ENCODE results near the gene TBC1D7.
"Not testable (repeated sequence)": the region's sequence is repeated elsewhere in the genome, so short reads cannot be mapped to it uniquely, and the experiment has no call there.

TBC1D7 gene

DNA sequence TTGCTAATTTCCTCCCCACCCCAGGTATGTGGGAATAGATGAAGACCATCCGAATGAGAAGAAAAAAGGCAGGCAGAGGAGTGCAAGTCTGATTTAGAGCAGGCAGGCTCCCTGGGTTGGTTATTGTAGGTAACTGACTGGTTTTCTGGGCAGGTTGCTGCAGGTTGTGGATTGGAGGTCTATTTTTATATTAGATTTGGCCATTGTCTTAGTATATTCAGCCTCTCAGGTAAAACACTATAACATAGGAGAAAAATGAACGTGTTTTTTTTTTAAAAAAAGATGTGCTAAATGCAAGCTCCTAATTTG, 492 bp upstream of the TBC1D7 start:
- Histone ChIP-seq H3K4me1 (peaks cover 55% of the 10 kb centered on the region), H3K4me2 (peak overlapping the region; percentile 93), H3K36me3 (peaks cover 23% of the 10 kb centered on the region), H3K27ac (peak overlapping the region; percentile 88), H4K20me1 (no peaks in the 10 kb centered on the region), H3K4me3 (peak overlapping the region; percentile 85), H3K9ac (peak overlapping the region; percentile 88), H3K9me3 (no peaks in the 10 kb centered on the region), H3K27me3 (no peaks in the 10 kb centered on the region)
- TF ChIP-seq Cebpa-rat (IDR thresholded peaks at IDR 0.05), result no peak

DNA sequence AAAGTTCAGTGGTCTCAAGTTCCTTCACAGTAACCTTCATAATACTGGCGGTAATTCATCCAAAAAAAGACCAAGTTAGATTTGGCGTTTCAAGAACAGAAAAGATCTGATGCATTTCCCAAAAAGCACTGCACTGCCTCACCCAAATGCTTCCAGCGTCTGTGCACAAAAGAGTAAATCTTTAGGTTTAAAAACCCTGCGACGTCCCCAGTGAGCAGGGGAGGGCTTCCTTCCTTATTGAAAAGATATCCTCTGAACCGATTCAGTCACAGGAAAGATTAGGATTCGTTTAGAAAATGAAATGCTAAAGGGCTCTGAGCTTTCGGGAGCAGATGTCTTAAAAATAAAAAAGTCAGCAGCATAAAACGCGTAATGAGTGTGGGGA, 654 bp downstream of the TBC1D7 start:
- Histone ChIP-seq H3K27me3 (no peaks in the 10 kb centered on the region), H3K27ac (peak overlapping the region; percentile 88), H3K4me3 (peak overlapping the region; percentile 85), H3K9ac (peak overlapping the region; percentile 88), H4K20me1 (no peaks in the 10 kb centered on the region), H3K36me3 (peaks cover 34% of the 10 kb centered on the region), H3K4me2 (peak overlapping the region; percentile 93), H3K4me1 (peaks cover 56% of the 10 kb centered on the region), H3K9me3 (no peaks in the 10 kb centered on the region)
- TF ChIP-seq Cebpa-rat (IDR thresholded peaks at IDR 0.05), result no peak

DNA sequence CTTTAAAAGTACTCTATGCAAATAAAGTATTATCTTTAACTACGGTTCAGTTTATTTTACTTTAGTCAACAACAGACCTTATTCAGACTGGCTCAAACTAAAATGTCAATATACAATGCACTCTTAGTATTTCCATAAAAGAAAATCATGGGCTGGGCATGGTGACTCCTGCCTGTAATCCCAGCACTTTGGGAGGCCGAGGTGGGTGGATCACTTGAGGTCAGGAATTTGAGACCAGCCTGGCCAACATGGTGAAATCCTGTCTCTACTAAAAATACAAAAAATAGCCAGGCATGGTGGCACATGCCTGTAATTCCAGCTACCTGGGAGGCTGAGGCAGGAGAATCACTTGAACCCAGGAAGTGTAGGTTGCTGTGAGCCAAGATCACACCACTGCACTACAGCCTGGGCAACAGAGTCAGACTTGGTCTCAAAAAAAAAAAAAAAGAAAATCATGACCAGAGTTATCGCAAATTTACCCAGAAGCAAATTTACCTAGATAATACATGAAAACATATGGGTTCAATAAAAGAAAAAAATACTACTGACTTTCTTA, 2.2 kb downstream of the TBC1D7 start:
- Histone ChIP-seq H3K27ac (peak overlapping the region; percentile 28; the same call in 1 of the 2 replicates), H3K4me3 (peak overlapping the region; percentile 85), H3K36me3 (peaks cover 50% of the 10 kb centered on the region), H3K4me1 (peaks cover 56% of the 10 kb centered on the region), H3K4me2 (peak overlapping the region; percentile 93), H3K9ac (peak overlapping the region; percentile 88)
- not testable (repeated sequence) for H3K9me3 ChIP-seq, H4K20me1 ChIP-seq, H3K27me3 ChIP-seq

DNA sequence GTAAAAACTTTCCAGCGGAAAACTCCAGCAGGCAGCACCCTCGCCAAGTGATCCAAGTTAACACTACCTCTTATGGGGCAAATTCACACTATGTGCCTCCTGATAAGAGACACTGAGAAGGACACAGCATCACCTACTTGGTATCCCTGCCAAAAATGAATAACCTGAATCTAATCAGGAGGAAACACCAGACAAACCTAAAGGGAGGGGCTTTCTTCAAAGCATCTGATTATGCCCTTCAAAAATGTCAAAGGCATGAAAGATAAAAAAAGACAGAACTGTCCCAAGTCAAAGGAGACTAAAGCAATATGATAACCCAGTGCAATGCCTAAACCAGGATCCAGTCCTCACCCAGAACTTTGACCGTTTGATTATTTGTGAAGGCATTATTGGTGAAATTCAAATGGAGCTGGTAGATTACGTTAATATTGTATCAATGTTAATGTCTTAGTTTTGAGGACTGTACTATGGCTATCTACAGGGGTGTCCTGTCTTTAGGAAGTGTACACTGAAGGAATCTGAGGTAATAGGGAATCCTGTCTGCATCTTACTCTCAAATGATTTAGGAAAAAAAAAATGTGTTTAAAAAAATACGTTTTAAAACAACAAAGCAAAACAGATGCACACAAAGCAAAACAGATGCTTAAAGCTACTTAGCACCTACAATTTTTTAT, 8.3 kb downstream of the TBC1D7 start:
- Histone ChIP-seq H3K4me1 (peaks cover 12% of the 10 kb centered on the region; the same call in 1 of the 2 replicates), H3K9me3 (no peaks in the 10 kb centered on the region), H3K4me2 (no peak overlapping the region), H4K20me1 (no peaks in the 10 kb centered on the region; the same call in 1 of the 2 replicates), H3K27ac (no peak overlapping the region), H3K4me3 (no peak overlapping the region), H3K36me3 (peaks cover 97% of the 10 kb centered on the region), H3K27me3 (no peaks in the 10 kb centered on the region), H3K9ac (no peak overlapping the region)
- TF ChIP-seq Cebpa-rat (IDR thresholded peaks at IDR 0.05), result no peak

DNA sequence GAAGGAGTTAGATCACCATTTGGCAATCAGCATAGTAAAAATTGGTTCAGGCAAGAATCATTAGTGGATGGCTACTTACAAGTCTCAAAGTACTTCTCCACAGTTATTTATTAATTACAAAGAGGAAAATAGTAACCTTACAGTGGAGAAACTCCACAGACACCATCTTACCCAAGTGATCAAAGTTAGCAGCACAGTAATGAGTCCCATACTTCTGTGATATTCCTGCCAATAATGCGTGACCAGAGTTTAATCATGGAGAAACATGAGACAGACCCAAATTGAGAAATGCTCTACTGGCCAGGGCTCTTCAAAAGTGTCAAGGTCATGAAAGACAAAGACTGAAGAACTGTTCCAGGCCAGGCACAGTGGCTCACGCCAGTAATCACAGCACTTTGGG, 9.5 kb downstream of the TBC1D7 start:
- peaks cover 97% of the 10 kb centered on the region for H3K36me3 ChIP-seq
- no peak overlapping the region for H3K4me3 ChIP-seq
- no peaks in the 10 kb centered on the region; the same call in 1 of the 2 replicates for H4K20me1 ChIP-seq
- H3K4me2 ChIP-seq, result no peak overlapping the region
- no peaks in the 10 kb centered on the region for H3K27me3 ChIP-seq
- no peaks in the 10 kb centered on the region for H3K9me3 ChIP-seq
- no peak overlapping the region for H3K9ac ChIP-seq
- H3K4me1 ChIP-seq, result peaks cover under 1% of the 10 kb centered on the region; the same call in 1 of the 2 replicates
- TF ChIP-seq Cebpa-rat (IDR thresholded peaks at IDR 0.05), result no peak
- no peak overlapping the region for H3K27ac ChIP-seq

DNA sequence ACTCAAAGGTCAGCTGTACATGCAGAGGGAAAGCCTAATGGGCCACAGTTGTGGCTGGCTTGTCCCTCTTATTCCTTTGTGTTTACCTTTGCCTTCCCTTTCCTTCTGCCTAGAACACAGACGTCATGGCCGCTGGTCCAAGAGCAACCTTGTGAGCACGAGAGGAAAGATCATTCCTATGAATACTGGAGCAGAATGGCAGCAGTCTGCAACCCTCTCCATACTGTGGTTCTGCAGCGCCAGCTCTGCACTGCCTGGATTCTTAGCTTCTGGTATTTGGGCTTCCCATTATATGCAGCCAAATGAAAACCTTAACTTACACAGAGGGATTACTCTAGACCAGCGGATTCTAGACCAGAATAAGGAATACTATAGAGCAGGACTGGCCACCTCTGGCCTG, 12.4 kb downstream of the TBC1D7 start:
- Histone ChIP-seq H3K4me3 (no peak overlapping the region), H3K4me2 (no peak overlapping the region), H3K4me1 (no peaks in the 10 kb centered on the region), H3K9ac (no peak overlapping the region), H4K20me1 (no peaks in the 10 kb centered on the region; the same call in 1 of the 2 replicates), H3K36me3 (peaks cover 96% of the 10 kb centered on the region), H3K27ac (no peak overlapping the region), H3K9me3 (no peaks in the 10 kb centered on the region), H3K27me3 (no peaks in the 10 kb centered on the region)
- no peak for TF ChIP-seq Cebpa-rat (IDR thresholded peaks at IDR 0.05)

DNA sequence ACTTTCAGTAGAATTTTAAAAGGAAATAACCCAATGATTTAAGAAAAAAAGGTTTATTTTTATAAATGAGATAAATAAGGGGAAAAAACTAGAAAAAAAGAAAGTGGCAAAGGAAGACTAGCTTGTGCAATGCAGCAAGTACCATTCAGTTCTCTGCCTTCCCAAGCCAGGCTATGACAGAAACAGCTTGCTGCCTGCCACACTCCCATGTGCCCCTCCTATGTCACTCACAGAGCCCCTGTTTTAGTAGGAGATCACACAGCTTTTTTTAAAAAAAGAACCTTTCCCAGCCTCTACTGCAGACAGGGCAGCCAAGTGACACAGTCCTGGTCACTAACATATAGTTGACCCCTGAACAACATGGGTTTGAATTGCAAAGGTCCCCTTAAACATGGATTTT, 13.5 kb downstream of the TBC1D7 start:
- Histone ChIP-seq H3K9ac (no peak overlapping the region), H3K36me3 (peaks cover 94% of the 10 kb centered on the region), H3K27me3 (no peaks in the 10 kb centered on the region), H3K4me3 (no peak overlapping the region), H3K27ac (no peak overlapping the region), H3K4me2 (no peak overlapping the region), H3K4me1 (no peaks in the 10 kb centered on the region), H4K20me1 (no peaks in the 10 kb centered on the region; the same call in 1 of the 2 replicates), H3K9me3 (no peaks in the 10 kb centered on the region)
- no peak for TF ChIP-seq Cebpa-rat (IDR thresholded peaks at IDR 0.05)

DNA sequence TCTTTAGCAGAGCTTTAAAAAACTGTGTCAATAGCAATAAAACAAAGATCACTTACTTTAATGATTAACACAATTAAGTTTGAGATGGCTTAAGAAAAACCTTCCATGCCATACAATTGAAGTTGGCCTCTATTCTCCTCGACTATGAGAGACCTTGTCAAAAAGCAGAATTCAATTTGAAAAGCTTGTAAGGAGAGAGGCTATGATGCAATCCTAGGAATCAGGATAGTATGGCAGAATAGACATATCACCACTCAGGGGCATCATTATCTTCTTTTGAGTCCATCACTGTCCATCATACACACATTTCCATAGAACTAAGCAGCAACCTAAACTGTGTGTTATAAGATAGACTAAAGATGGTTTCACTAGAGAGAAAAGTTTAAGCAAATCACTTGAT, 17.2 kb downstream of the TBC1D7 start:
- no peak; the same call in 1 of the 2 replicates for TF ChIP-seq Cebpa-rat (IDR thresholded peaks at IDR 0.05)
- H3K4me2 ChIP-seq, result no peak overlapping the region
- no peaks in the 10 kb centered on the region for H4K20me1 ChIP-seq
- H3K9me3 ChIP-seq, result no peaks in the 10 kb centered on the region
- H3K27me3 ChIP-seq, result no peaks in the 10 kb centered on the region
- H3K9ac ChIP-seq, result no peak overlapping the region
- H3K36me3 ChIP-seq, result peaks cover 94% of the 10 kb centered on the region
- no peak overlapping the region for H3K27ac ChIP-seq
- H3K4me1 ChIP-seq, result peaks cover 15% of the 10 kb centered on the region; the same call in 1 of the 2 replicates
- no peak overlapping the region for H3K4me3 ChIP-seq

DNA sequence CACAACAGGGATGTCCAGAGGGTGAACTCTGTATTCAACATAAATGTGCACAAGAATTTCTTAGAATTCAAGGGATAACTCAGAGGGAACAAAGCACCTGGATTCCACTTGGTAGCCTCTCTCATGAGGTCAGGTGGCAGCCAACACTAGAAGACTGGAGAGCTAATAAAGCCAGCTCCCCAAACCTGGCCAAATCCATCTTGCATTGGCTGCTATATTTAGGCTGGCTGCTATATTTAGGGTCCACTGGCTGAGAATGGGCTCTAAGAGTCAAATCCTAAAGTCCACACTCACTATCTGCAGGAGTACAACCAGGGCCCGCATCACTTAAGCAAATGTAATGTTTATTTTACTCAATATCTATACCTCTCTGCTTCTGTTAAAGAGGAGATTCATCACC, 20.0 kb downstream of the TBC1D7 start:
- H3K9me3 ChIP-seq, result no peaks in the 10 kb centered on the region
- H3K27ac ChIP-seq, result 0 out of 2 replicates have a peak overlapping the region, but pooled peaks have one; percentile 15
- H4K20me1 ChIP-seq, result no peaks in the 10 kb centered on the region
- TF ChIP-seq Cebpa-rat (IDR thresholded peaks at IDR 0.05), result no peak
- no peak overlapping the region for H3K4me2 ChIP-seq
- H3K4me1 ChIP-seq, result peaks cover 42% of the 10 kb centered on the region
- no peaks in the 10 kb centered on the region for H3K27me3 ChIP-seq
- H3K4me3 ChIP-seq, result no peak overlapping the region
- H3K9ac ChIP-seq, result no peak overlapping the region
- H3K36me3 ChIP-seq, result peaks cover 85% of the 10 kb centered on the region

DNA sequence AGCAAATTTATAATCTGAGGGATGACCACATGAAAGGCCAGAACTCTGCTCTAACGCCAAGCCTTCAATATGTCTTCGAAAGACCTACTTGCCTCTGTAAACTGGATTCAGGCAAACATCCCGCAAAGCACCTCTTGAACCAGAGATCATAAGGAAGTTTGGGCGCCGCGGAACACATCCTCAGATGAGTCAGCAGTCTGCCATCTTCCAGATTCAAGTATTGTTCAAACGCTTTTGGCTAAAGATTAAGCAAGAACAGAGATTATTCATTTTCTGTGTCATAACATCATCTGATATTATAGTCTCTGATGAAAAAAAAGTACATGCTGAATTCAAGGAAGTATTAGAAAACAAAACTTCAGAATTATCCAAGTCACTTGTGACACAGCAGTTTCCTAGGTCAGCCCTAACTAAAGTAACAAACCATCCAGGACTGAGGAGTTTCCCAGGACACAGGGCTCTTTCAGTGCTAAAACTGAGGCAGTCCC, 20.8 kb downstream of the TBC1D7 start:
- TF ChIP-seq Cebpa-rat (IDR thresholded peaks at IDR 0.05), result no peak
- Histone ChIP-seq H3K9ac (no peak overlapping the region), H4K20me1 (no peaks in the 10 kb centered on the region), H3K9me3 (no peaks in the 10 kb centered on the region), H3K4me2 (no peak overlapping the region), H3K4me3 (no peak overlapping the region), H3K27me3 (no peaks in the 10 kb centered on the region), H3K4me1 (peaks cover 50% of the 10 kb centered on the region), H3K36me3 (peaks cover 78% of the 10 kb centered on the region), H3K27ac (no peak overlapping the region)
